Progenitor cell of endocrine pancreas (in vitro differentiated cells): ENCODE data around the gene PLEKHG5. TPM values are rescaled to one million over a fixed set of nuclear protein-coding genes. Genes with fewer than 3 reads are reported as not detected.

Experiments used
- DNase-seq: peaks from one replicate; pipeline ENCODE4 v3.0.0; 2021; ENCODE audit warnings: low spot score; ENCODE audit not compliant: unreplicated experiment
- H3K27ac Mint-ChIP-seq: 2 replicates; pipeline ENCODE4 v1.8.0; 2021; ENCODE audit warnings: mild to moderate bottlenecking, moderate library complexity, mixed read lengths
- H3K27me3 Mint-ChIP-seq: 2 replicates; pipeline ENCODE4 v1.8.0; 2021; ENCODE audit warnings: mixed read lengths
- H3K36me3 Mint-ChIP-seq: 2 replicates; pipeline ENCODE4 v1.8.0; 2022; ENCODE audit warnings: mixed read lengths; ENCODE audit not compliant: insufficient read depth
- H3K4me1 Mint-ChIP-seq: 2 replicates; pipeline ENCODE4 v1.8.0; 2021; ENCODE audit warnings: low read depth, mixed read lengths
- H3K4me3 Mint-ChIP-seq: 2 replicates; pipeline ENCODE4 v1.8.0; 2021; ENCODE audit warnings: low read depth, mild to moderate bottlenecking, moderate library complexity, mixed read lengths
- H3K9me3 Mint-ChIP-seq: 2 replicates; pipeline ENCODE4 v1.8.0; 2021; ENCODE audit warnings: low read depth, mixed read lengths
- total RNA-seq: library from RNA; stranded (reverse); gene quantifications from 2 replicates; pipeline ENCODE4 v1.2.1, GENCODE V29; 2021
- TF ChIP-seq, protein P1 (sequence below): fragments of 200-600 bp; sonication (generic); IDR thresholded peaks from one replicate; pipeline ENCODE4 v1.5.0; 2021; ENCODE audit warnings: antibody characterized with exemption, mild to moderate bottlenecking; ENCODE audit not compliant: unreplicated experiment

PLEKHG5 gene
- total RNA-seq, 1 donor from 2014 or later: 77.0 TPM

DNA sequence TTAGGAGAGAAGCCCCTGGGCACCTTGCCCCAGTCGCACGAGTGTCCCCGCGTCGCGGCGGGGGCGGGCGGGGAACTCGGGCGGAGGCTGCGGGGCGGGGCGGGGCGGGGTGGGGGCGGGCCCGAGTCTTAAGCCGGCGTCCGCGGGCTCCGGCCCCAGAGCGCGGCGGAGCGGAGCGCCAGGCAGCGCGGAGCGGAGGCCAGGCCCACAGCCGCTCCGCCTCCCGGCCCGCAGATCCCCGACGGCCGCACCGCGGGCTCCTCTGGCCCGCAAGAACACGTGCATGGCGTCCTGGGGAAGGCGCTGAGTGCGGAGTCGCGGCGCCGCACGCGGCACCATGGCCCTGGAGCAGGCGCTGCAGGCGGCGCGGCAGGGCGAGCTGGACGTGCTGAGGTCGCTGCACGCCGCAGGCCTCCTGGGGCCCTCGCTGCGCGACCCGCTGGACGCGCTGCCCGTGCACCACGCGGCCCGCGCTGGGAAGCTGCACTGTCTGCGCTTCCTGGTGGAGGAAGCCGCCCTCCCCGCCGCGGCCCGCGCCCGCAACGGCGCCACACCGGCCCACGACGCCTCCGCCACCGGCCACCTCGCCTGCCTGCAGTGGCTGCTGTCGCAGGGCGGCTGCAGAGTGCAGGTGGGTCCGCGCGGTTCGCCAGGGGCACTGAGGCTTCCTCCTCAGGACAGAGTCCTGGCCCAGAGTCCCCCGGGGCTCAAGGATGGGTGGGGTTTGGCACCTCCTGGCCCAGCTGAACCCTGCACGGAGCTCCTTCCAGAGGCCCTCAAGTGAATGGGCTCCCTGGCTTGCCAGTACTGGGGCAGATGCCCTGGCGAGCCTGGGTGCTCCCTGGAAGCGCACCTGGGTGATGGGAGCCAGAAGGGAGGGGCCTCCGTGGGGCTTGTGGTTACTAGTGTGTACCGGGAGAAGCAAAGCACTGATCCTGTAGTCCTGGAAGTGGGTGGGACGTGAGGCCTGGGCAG, 66.6 kb downstream of the PLEKHG5 start, which contains the start of gene ESPN:
ESPN (plus strand) TSS at position 158 of the 975 bp plus-strand sequence; CDS start at position 338, 180 bp downstream.
- Mint-ChIP-seq H3K36me3 (no peaks in the 10 kb centered on the region), H3K27me3 (peaks cover 71% of the 10 kb centered on the region), H3K27ac (no peak within 1 kb of the TSS), H3K4me3 (no peak within 1 kb of the TSS), H3K9me3 (no peaks in the 10 kb centered on the region), H3K4me1 (no peaks in the 10 kb centered on the region)
- TF ChIP-seq, protein P1, sequence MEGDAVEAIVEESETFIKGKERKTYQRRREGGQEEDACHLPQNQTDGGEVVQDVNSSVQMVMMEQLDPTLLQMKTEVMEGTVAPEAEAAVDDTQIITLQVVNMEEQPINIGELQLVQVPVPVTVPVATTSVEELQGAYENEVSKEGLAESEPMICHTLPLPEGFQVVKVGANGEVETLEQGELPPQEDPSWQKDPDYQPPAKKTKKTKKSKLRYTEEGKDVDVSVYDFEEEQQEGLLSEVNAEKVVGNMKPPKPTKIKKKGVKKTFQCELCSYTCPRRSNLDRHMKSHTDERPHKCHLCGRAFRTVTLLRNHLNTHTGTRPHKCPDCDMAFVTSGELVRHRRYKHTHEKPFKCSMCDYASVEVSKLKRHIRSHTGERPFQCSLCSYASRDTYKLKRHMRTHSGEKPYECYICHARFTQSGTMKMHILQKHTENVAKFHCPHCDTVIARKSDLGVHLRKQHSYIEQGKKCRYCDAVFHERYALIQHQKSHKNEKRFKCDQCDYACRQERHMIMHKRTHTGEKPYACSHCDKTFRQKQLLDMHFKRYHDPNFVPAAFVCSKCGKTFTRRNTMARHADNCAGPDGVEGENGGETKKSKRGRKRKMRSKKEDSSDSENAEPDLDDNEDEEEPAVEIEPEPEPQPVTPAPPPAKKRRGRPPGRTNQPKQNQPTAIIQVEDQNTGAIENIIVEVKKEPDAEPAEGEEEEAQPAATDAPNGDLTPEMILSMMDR: no peak
- DNase-seq: no peak

DNA sequence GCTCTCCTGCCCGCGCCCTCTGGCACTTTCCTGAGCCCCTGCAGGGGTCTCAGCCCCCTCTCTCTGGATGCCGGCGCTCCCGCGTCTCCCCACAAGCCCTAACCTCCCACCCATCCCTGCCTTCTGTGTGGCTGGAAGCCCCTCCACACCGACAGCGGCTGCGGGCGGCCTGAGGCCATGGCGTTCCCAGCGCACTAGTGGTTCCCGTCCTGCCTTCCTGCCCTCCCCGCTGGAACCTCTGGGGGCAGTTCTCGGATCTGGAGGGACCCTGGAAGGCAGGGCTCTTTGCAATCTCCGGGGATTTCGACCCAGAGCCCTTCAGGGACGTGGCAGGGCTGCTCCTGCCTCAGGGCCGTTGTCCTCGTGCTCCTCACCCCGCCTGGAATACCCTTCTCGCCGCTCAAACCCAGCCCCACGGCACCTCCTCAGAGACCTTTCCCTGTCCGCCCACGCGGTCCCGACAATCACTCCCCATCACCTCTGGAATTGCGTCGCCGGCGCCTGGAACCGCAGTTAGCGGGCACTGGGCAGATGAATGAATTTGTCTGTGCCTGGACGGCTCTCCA, 67.4 kb downstream of the PLEKHG5 start:
- Mint-ChIP-seq H3K36me3 (no peaks in the 10 kb centered on the region), H3K27ac (no peak overlapping the region), H3K4me3 (no peak overlapping the region), H3K9me3 (no peaks in the 10 kb centered on the region), H3K4me1 (no peaks in the 10 kb centered on the region), H3K27me3 (peaks cover 69% of the 10 kb centered on the region)
- TF ChIP-seq, protein P1: no peak
- no peak for DNase-seq

- no peak overlapping the region for H3K27ac Mint-ChIP-seq
- no peaks in the 10 kb centered on the region for H3K36me3 Mint-ChIP-seq
- TF ChIP-seq, protein P1: peak; percentile 92
- no peaks in the 10 kb centered on the region for H3K9me3 Mint-ChIP-seq
- peak; percentile 70 for DNase-seq
- H3K4me3 Mint-ChIP-seq: no peak overlapping the region
- peaks cover 72% of the 10 kb centered on the region for H3K27me3 Mint-ChIP-seq
- no peaks in the 10 kb centered on the region for H3K4me1 Mint-ChIP-seq
Observed at GRCh38 chr1:6423321-6423999, 68.0 kb downstream of the PLEKHG5 start.

GRCh38 chr1:6421266-6421665, 70.2 kb downstream of the PLEKHG5 start:
- H3K27me3 Mint-ChIP-seq: peaks cover 80% of the 10 kb centered on the region
- no peaks in the 10 kb centered on the region for H3K9me3 Mint-ChIP-seq
- no peak for DNase-seq
- H3K36me3 Mint-ChIP-seq: no peaks in the 10 kb centered on the region
- TF ChIP-seq, protein P1: no peak
- no peak overlapping the region for H3K4me3 Mint-ChIP-seq
- H3K27ac Mint-ChIP-seq: no peak overlapping the region
- H3K4me1 Mint-ChIP-seq: no peaks in the 10 kb centered on the region

DNA sequence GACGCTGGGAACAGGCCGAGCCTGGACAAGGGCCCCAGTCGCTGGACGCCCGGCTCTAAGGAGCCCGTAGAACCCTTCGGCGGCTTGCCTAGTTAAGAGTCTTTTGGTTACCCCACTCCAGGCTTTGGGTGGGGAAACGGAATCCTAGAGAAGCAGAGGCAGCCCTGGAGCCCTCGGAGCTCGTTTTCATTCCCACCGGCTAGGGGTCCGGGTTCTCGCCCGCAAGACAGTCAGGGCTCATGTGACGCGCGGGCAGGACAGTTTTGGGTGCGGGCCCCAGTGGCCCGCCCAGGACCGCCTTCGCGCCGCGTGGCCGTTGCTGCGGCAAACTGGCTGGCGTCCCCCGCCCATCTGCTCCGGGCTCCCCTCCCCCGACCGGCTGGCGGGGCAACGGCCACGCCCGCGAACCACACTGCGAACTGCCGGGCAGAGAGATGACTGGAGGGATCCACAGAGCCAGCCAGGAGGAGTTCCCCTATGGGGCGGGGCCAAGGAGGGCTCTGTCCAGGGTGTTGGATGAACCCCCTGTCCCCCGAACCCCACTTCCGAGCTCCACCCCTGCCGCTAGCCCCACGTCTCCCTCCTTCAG, 70.9 kb downstream of the PLEKHG5 start:
- Mint-ChIP-seq H3K4me3 (no peak overlapping the region), H3K4me1 (no peaks in the 10 kb centered on the region), H3K27me3 (peaks cover 80% of the 10 kb centered on the region), H3K9me3 (no peaks in the 10 kb centered on the region), H3K27ac (no peak overlapping the region), H3K36me3 (no peaks in the 10 kb centered on the region)
- TF ChIP-seq, protein P1: no peak
- no peak for DNase-seq
